ENCODE results near the gene HINT3. TPM values are rescaled to one million over a fixed set of nuclear protein-coding genes. Genes with fewer than 3 reads are reported as not detected.
"Not testable (repeated sequence)": the region's sequence is repeated elsewhere in the genome, so short reads cannot be mapped to it uniquely, and the experiment has no call there.

Gene HINT3
- total RNA-seq, 2 experiments from 2014 or later, result 7.5 to 8.3 TPM

- Mint-ChIP-seq H3K36me3 (ENCODE audit: low read depth) (no peaks in the 10 kb centered on the region), H3K9me3 (no peaks in the 10 kb centered on the region), H3K4me3 (no peak overlapping the region), H3K27me3 (no peaks in the 10 kb centered on the region), H3K27ac (no peak overlapping the region), H3K4me1 (peaks cover 21% of the 10 kb centered on the region)
- ChIA-PET POLR2A (no interaction called here), CTCF (no interaction called here)
- DNase-seq, result no peak
Measured at GRCh38 chr6:125989631-125990030, 33.1 kb downstream of the HINT3 start.

DNA sequence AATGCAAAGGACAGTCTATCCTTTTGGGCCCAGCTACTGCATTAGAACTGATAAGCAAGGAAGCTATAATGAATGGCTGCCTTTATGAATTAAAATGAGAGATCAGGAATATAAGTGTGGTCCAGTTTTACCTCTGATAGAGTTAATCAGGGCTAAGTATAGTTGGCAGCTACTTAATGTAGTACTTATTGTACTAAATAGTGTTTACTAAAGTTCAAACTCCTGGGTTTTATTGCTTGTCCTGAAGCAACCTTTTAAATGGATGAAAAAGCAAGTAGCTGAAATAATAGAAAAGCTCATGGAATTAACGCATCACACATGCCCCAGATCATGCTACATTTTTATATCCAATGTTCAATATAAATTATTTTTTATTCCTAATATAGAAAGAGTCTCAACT is 35.1 kb downstream of the HINT3 start:
- ChIA-PET CTCF (interaction anchor here (0.7 to 2.0 kb wide), 3 partner anchors 9 to 676 kb away, joined by 4 to 5 read pairs (median 4); no protein-coding TSS in a partner anchor), POLR2A (interaction anchor here (0.6 kb wide), 1 partner anchor 45 kb away, joined by 5 read pairs; no protein-coding TSS in a partner anchor)
- H3K4me3 Mint-ChIP-seq, result no peak overlapping the region
- no peaks in the 10 kb centered on the region for H3K36me3 Mint-ChIP-seq (ENCODE audit: low read depth)
- H3K4me1 Mint-ChIP-seq, result peaks cover 25% of the 10 kb centered on the region
- H3K27me3 Mint-ChIP-seq, result no peaks in the 10 kb centered on the region
- no peak overlapping the region for H3K27ac Mint-ChIP-seq
- DNase-seq, result no peak
- no peaks in the 10 kb centered on the region for H3K9me3 Mint-ChIP-seq

DNA sequence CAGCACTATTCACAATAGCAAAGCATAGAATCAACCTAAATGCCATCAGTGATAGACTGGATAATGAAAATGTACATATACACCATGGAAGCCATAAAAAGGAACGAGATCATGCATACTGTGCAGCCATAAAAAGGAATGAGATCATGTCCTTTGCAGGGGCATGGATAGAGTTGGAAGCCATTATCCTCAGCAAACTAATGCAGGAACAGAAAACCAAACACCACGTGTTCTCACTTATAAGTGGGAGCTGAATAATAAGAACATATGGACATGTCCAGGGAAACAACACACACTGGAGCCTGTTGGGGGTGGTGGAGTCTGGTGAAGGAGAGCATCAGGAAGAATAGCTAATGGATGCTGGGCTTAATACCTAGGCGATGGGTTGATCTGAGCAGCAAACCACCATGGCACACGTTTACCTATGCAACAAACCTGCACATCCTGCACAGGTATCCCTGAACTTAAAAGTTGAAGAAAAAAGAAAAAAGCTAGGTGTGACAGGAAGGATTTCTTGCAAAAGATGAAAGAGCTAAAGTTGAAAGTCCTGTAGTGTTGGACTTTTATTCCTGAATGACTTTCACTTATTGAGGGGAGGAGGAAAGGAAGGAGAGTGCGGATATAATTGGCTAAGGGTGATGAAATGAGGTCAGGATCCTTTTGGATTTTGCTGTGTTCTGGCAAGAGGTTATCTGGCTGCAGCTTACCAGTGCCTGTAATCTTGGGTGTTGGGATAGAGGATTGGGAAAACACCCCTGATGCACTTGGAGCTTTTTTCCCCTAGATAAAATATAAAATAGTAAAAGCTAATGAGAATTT is 38.3 kb downstream of the HINT3 start:
- Mint-ChIP-seq H3K36me3 (ENCODE audit: low read depth) (peaks cover 14% of the 10 kb centered on the region), H3K4me1 (peaks cover 18% of the 10 kb centered on the region), H3K9me3 (no peaks in the 10 kb centered on the region), H3K27me3 (no peaks in the 10 kb centered on the region), H3K4me3 (no peak overlapping the region), H3K27ac (no peak overlapping the region)
- ChIA-PET CTCF (interaction anchor here (0.7 to 2.1 kb wide), 8 partner anchors 8 to 207 kb away, joined by 3 to 7 read pairs (median 4); partner anchors contain the start of gene HINT3), POLR2A (interaction anchor here (0.7 kb wide), 2 partner anchors 8 to 38 kb away, joined by 3 to 4 read pairs; partner anchors contain the start of gene HINT3)
- no peak for DNase-seq

DNA sequence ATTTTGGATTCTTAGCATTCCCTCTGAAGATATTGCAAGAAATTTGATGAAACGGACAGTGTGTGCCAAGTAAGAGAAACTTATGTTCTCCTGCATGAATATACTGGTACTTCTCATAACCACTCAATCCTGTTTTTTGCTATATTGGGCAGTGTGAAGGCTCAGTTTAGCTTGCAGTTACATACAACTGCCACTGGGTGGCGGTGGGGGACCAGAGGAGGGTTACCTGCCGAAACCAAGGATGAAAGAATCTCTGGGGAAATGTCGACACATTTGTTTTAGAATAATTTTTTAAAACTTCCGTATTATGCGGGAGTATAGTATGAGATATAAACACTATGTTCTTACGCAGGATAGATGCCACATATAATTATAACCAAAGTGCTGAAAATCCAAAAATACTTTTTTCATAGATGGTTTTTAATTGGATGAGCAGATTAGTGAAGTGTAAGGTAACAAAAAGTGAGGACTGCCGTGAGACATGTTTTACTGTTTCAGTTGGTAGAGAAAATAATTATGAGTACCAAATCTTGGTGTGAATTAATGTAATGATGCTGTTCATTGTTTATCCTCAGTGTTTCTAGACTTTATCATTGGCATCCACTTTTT is 39.5 kb downstream of the HINT3 start:
- H3K27ac Mint-ChIP-seq, result peak overlapping the region; percentile 43
- peaks cover 20% of the 10 kb centered on the region for H3K36me3 Mint-ChIP-seq (ENCODE audit: low read depth)
- POLR2A ChIA-PET, result no interaction called here
- no peaks in the 10 kb centered on the region for H3K9me3 Mint-ChIP-seq
- DNase-seq, result peak; percentile 74
- peaks cover 15% of the 10 kb centered on the region for H3K4me1 Mint-ChIP-seq
- peak overlapping the region; percentile 63 for H3K4me3 Mint-ChIP-seq
- no peaks in the 10 kb centered on the region for H3K27me3 Mint-ChIP-seq
- CTCF ChIA-PET, result interaction anchor here (1.0 to 2.1 kb wide), 6 partner anchors 8 to 208 kb away, joined by 3 to 11 read pairs (median 6); partner anchors contain the start of genes HINT3 and TRMT11

- CTCF ChIA-PET, result interaction anchor here (0.5 to 1.6 kb wide), 5 partner anchors 9 to 401 kb away, joined by 3 to 5 read pairs (median 3); partner anchors contain the start of genes HINT3 and TRMT11
- Mint-ChIP-seq H3K4me3 (peak overlapping the region; percentile 4), H3K9me3 (peaks cover 3% of the 10 kb centered on the region), H3K36me3 (ENCODE audit: low read depth) (peaks cover 34% of the 10 kb centered on the region), H3K4me1 (peaks cover 18% of the 10 kb centered on the region), H3K27me3 (no peaks in the 10 kb centered on the region), H3K27ac (peak overlapping the region; percentile 38)
- POLR2A ChIA-PET, result interaction anchor here (0.6 kb wide), 1 partner anchor 16 kb away, joined by 3 read pairs; no protein-coding TSS in a partner anchor
- no peak for DNase-seq
Measured at GRCh38 chr6:126002755-126003679, 46.4 kb downstream of the HINT3 start.

DNA sequence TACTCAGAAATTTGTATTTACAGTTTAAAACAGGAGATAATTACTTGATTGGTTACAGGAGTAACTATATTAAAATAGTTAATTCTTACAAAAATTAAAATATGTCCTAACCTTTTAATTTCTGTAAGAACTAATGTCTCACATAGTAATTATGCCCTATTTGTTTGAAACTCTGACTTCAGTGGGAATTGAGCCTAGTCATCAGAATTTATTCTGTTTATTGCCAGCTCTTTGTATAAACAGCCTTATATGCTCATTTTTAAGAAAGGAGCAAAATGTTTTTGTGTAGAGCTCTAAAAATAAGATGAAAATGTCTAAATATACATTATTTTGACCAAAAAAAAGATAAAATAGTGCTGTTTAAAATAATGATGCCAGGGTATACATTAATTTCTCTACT is 51.2 kb downstream of the HINT3 start:
- POLR2A ChIA-PET, result no interaction called here
- no peak for DNase-seq
- Mint-ChIP-seq H3K9me3 (peaks cover 3% of the 10 kb centered on the region), H3K4me1 (peaks cover 13% of the 10 kb centered on the region), H3K27ac (no peak overlapping the region), H3K27me3 (no peaks in the 10 kb centered on the region), H3K4me3 (no peak overlapping the region), H3K36me3 (ENCODE audit: low read depth) (peaks cover 29% of the 10 kb centered on the region)
- CTCF ChIA-PET, result interaction anchor here (0.7 kb wide), 1 partner anchor 1193 kb away, joined by 5 read pairs; no protein-coding TSS in a partner anchor

DNA sequence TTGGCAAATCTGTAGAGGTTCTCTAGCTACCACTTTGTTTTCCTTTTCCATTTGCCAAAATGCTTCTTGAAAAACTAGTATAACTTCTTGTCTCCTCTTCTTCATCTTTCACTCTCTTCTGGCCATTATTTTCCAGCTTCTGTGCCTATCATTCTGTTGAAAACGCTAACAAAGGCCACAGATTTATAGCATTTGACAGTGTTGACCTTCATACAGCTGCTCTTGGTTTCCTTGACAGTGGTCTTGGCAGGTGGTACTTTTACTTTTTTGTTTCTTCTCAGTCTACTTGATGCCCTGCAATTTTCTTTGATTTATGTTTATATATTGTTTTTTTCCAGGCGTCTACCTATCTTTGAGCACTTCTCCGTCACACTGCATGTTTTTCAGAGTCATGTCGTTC is 53.5 kb downstream of the HINT3 start:
- POLR2A ChIA-PET, result no interaction called here
- Mint-ChIP-seq H3K36me3 (ENCODE audit: low read depth) (peaks cover 21% of the 10 kb centered on the region), H3K9me3 (no peaks in the 10 kb centered on the region), H3K4me1 (peaks cover 4% of the 10 kb centered on the region), H3K4me3 (no peak overlapping the region), H3K27ac (no peak overlapping the region), H3K27me3 (no peaks in the 10 kb centered on the region)
- CTCF ChIA-PET, result interaction anchor here (0.9 kb wide), 1 partner anchor 15 kb away, joined by 3 read pairs; no protein-coding TSS in a partner anchor
- no peak for DNase-seq

DNA sequence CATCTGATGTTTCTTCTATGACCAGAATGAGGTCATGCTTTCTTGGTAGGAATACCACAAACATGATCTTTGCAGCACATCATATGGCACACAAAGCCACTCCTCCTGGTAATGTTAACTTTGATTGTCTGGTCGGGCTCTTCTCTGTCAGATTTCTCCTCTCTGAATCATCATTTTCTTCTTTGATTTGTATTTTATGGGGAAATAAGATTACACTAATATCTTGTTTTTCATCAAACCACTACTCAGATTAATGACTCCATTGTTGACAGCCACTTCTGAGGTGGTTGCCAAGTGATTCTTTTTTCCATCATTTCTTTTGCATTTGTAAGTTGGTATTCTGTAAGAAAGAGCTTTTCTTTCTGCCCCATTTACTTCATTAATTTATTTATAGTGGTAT is 59.3 kb downstream of the HINT3 start:
- Mint-ChIP-seq H3K27me3 (no peaks in the 10 kb centered on the region), H3K27ac (no peak overlapping the region), H3K9me3 (no peaks in the 10 kb centered on the region), H3K36me3 (ENCODE audit: low read depth) (peaks cover 31% of the 10 kb centered on the region), H3K4me3 (no peak overlapping the region), H3K4me1 (peaks cover 7% of the 10 kb centered on the region)
- ChIA-PET CTCF (no interaction called here), POLR2A (no interaction called here)
- no peak for DNase-seq

DNA sequence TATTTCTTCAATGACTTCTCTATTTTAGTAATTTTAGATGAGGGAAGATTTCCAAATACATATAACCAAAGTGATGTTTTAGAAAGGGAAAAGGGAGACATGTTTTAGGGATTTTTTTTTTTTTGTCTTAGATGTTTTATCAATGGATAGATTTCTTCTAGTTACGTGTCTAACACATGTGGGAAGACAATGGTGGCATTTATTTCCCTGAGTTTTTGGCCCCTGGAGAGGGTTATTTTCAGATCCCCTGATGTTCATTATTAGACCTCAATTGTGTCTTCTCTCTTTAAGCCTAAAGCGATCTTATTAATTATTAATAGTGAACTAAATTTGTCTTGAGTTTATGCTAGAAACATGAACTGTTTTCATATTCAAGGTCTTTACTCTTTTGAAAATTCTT is 60.0 kb downstream of the HINT3 start:
- no peak for DNase-seq
- peaks cover 37% of the 10 kb centered on the region for H3K36me3 Mint-ChIP-seq (ENCODE audit: low read depth)
- ChIA-PET POLR2A (no interaction called here), CTCF (no interaction called here)
- H3K27me3 Mint-ChIP-seq, result no peaks in the 10 kb centered on the region
- no peaks in the 10 kb centered on the region for H3K9me3 Mint-ChIP-seq
- no peak overlapping the region for H3K4me3 Mint-ChIP-seq
- peaks cover 7% of the 10 kb centered on the region for H3K4me1 Mint-ChIP-seq
- H3K27ac Mint-ChIP-seq, result no peak overlapping the region

DNA sequence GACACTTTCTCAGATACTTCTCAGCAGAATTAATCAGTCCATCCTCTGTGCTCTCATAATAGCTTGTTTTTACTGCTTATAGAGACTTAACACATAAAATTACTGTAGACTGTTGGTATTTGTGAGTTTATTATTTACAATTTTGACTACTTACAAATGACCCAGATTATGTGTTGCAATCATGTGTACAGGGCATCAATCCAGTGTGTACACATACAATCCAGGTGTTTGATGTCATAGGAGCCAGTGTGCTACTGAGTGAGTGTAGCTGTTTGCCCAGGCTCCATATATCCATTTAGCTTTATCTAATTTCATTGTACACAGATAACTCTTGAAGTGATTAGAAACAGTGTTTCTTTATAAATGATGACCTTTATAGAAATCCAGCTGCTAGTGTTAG is 61.1 kb downstream of the HINT3 start:
- POLR2A ChIA-PET, result no interaction called here

DNA sequence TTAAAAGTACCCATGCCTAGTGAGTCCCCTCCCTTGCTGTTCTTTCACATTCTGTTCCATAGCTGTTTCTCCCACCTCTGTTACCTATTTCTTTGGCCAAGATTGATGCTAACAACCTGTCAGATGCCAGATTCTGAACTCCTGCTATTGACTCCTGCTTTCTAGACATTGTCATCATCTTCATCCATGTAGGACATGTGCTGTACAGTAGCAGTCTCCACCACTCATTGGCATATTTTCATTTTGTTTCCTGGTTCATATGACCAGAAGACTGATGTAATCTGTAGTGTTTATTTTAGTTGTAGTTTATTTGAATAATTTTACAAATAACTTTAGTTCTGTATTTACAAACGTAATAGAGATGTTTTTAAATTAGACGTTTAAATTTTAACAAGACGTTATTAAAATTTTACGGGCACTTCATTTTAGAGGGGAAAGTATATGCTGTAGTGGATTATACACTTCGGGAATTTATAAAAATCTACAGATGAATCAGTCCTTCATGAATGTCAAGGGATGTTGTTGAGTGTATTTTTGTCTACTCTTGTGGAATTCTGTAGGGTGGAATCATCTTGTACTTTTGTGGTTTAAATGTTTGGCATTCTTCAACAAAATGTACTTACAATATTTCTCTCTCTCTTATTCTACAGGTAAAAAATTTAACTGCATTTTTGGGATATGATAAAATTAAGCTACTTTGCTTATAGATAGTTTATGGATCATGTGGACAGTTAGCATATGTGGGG is 63.9 kb downstream of the HINT3 start:
- Mint-ChIP-seq H3K27me3 (no peaks in the 10 kb centered on the region), H3K27ac (no peak overlapping the region), H3K4me3 (no peak overlapping the region), H3K4me1 (peaks cover 6% of the 10 kb centered on the region), H3K9me3 (no peaks in the 10 kb centered on the region), H3K36me3 (ENCODE audit: low read depth) (peaks cover 41% of the 10 kb centered on the region)
- ChIA-PET CTCF (interaction anchor here (2.3 kb wide), 1 partner anchor 25 kb away, joined by 6 read pairs; no protein-coding TSS in a partner anchor), POLR2A (no interaction called here)
- DNase-seq, result no peak

More for the DNA sequence above, 61.1 kb downstream of the HINT3 start:
- no peak overlapping the region for H3K4me3 Mint-ChIP-seq
- H3K27me3 Mint-ChIP-seq, result no peaks in the 10 kb centered on the region
- H3K9me3 Mint-ChIP-seq, result no peaks in the 10 kb centered on the region
- DNase-seq, result no peak
- H3K36me3 Mint-ChIP-seq (ENCODE audit: low read depth), result peaks cover 34% of the 10 kb centered on the region
- H3K27ac Mint-ChIP-seq, result no peak overlapping the region
- H3K4me1 Mint-ChIP-seq, result peaks cover 7% of the 10 kb centered on the region
- CTCF ChIA-PET, result interaction anchor here (0.9 to 1.1 kb wide), 2 partner anchors 14 to 105 kb away, joined by 3 to 4 read pairs; no protein-coding TSS in a partner anchor

DNA sequence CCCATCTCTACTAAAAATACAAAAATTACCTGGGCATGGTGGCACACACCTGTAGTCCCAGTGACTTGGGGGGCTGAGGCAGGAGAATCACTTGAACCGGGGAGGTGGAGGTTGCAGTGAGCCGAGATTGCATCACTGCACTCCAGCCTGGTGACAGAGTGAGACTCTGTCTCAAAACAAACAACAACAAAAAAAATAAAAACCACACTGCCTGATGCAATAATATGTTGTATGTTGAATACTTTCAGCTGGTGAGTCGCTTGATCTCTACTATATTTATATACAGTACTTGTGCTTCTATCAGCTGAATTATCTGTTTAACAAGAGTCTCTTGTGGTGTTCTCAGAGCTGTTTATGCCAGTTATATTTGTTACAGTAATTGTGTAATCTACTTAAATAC is 66.9 kb downstream of the HINT3 start:
- POLR2A ChIA-PET, H3K27me3 Mint-ChIP-seq, CTCF ChIA-PET, H3K4me3 Mint-ChIP-seq, H3K9me3 Mint-ChIP-seq, H3K27ac Mint-ChIP-seq, H3K4me1 Mint-ChIP-seq, DNase-seq: not testable (repeated sequence)
- peaks cover 38% of the 10 kb centered on the region for H3K36me3 Mint-ChIP-seq (ENCODE audit: low read depth)

All from activated CD4-positive, alpha-beta T cell treated with anti-CD3 and anti-CD28 coated beads, Interleukin-2, amount 10 ng/mL, durations not matched to agents 7 days and 5 days (primary cell).